ENCODE measurements around the gene MCU.
"Not testable (repeated sequence)": the region's sequence is repeated elsewhere in the genome, so short reads cannot be mapped to it uniquely, and the experiment has no call there.

DNA sequence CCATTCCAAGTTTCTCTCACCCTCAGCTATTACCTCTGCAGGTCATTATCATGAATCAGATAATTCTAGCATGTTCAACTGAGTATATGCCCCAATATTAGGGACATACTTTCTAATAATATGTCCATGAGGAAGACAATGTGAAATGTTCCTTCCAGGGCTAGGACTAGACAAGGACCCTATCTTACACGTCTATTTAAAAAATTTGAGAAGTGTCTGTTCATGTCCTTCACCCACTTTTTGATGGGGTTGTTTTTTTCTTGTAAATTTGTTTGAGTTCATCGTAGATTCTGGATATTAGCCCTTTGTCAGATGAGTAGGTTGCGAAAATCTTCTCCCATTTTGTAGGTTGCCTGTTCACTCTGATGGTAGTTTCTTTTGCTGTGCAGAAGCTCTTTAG lies 45.0 kb upstream of the MCU start:
- TF ChIP-seq, protein P1, sequence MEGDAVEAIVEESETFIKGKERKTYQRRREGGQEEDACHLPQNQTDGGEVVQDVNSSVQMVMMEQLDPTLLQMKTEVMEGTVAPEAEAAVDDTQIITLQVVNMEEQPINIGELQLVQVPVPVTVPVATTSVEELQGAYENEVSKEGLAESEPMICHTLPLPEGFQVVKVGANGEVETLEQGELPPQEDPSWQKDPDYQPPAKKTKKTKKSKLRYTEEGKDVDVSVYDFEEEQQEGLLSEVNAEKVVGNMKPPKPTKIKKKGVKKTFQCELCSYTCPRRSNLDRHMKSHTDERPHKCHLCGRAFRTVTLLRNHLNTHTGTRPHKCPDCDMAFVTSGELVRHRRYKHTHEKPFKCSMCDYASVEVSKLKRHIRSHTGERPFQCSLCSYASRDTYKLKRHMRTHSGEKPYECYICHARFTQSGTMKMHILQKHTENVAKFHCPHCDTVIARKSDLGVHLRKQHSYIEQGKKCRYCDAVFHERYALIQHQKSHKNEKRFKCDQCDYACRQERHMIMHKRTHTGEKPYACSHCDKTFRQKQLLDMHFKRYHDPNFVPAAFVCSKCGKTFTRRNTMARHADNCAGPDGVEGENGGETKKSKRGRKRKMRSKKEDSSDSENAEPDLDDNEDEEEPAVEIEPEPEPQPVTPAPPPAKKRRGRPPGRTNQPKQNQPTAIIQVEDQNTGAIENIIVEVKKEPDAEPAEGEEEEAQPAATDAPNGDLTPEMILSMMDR (IDR thresholded peaks at IDR 0.05; ENCODE audit: control extremely low read depth in 1 of 3, insufficient read depth in 1 of 3, low read depth in 1 of 3, low read length in 3 of 3), result not testable (repeated sequence)
- TF ChIP-seq CEBPB (IDR thresholded peaks at IDR 0.05; ENCODE audit: low read depth, low read length); SRF (IDR thresholded peaks at IDR 0.05; ENCODE audit: low read depth, low read length); NRF1 (IDR thresholded peaks at IDR 0.05; ENCODE audit: low read depth, low read length); TAF1 (IDR thresholded peaks at IDR 0.05; ENCODE audit: low read depth, low read length); EP300 (IDR thresholded peaks at IDR 0.05; ENCODE audit: borderline replicate concordance in 1 of 2, low read depth in 2 of 2, low read length in 2 of 2); YY1 (IDR thresholded peaks at IDR 0.05; ENCODE audit: low read depth, low read length); POLR2A (IDR thresholded peaks at IDR 0.05; ENCODE audit: control extremely low read depth in 1 of 2, low read depth in 2 of 2, low read length in 2 of 2); HDAC6 (IDR thresholded peaks at IDR 0.05; ENCODE audit: low read depth, low read length); TBP (IDR thresholded peaks at IDR 0.05; ENCODE audit: low read depth, low read length): not testable (repeated sequence)
- TF ChIP-seq, protein P2, sequence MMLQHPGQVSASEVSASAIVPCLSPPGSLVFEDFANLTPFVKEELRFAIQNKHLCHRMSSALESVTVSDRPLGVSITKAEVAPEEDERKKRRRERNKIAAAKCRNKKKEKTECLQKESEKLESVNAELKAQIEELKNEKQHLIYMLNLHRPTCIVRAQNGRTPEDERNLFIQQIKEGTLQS (IDR thresholded peaks at IDR 0.05; ENCODE audit: insufficient read depth, low read depth, low read length), result not testable (repeated sequence)
- TF ChIP-seq, protein P3, sequence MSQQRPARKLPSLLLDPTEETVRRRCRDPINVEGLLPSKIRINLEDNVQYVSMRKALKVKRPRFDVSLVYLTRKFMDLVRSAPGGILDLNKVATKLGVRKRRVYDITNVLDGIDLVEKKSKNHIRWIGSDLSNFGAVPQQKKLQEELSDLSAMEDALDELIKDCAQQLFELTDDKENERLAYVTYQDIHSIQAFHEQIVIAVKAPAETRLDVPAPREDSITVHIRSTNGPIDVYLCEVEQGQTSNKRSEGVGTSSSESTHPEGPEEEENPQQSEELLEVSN (IDR thresholded peaks at IDR 0.05), result not testable (repeated sequence)
- TF ChIP-seq, protein P4, sequence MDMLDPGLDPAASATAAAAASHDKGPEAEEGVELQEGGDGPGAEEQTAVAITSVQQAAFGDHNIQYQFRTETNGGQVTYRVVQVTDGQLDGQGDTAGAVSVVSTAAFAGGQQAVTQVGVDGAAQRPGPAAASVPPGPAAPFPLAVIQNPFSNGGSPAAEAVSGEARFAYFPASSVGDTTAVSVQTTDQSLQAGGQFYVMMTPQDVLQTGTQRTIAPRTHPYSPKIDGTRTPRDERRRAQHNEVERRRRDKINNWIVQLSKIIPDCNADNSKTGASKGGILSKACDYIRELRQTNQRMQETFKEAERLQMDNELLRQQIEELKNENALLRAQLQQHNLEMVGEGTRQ (IDR thresholded peaks at IDR 0.05; ENCODE audit: low read length), result not testable (repeated sequence)
